Middle frontal gyrus (tissue), 1 donor: ENCODE measurements around the gene HEG1.
"Not testable (repeated sequence)": the region's sequence is repeated elsewhere in the genome, so short reads cannot be mapped to it uniquely, and the experiment has no call there.

Source experiments
- DNase-seq: peaks from one replicate; pipeline ENCODE4 v3.0.0-alpha.2; 2015; ENCODE audit warnings: low spot score; ENCODE audit errors: extremely low spot score

Gene HEG1

GRCh38 chr3:125055913-125056745 lies at the start of gene HEG1:
HEG1 (minus strand) TSS chr3:125055997; CDS start chr3:125055890, 107 bp downstream.
- DNase-seq = no peak

DNA sequence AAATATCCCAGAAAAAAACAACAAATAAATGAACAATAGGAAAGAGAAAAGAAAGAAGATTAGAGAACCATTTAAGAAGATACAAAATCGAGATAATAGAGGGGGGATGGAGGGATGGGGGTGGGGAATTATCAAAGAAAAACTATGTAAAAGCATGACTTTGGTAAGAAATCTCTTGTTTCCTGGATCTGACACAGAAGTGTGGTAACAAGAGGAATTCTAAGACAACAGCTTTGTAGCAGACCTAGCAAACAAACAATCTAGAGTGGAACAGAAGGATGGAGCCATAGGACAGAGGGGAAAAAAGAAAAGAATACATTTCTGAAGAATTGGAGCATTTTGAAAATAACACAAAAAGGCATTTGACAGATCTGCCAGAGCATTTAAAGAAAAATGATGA lies 49.3 kb upstream of the HEG1 start:
- no peak for DNase-seq

DNA sequence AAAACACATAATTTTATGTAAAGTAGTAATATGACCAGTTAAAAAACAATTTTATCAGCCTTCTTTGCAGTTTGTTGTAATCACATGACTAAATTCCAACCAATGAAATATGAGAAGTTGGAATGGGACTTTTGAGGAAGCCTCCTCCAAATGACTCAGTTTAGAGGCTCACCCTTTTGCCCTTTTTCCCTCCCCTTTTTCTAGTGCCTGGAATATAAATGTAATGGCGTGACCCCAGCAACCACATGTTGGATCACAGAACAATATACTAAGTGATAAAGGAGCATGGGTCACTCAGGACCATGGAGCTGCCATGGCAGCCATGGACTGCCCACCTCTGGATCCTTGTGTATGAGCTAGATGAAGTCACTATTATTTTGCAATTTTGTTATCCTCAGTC lies 48.8 kb upstream of the HEG1 start:
- DNase-seq = no peak

- no peak for DNase-seq
These were observed 47.6 kb upstream of the HEG1 start for GRCh38 chr3:125103406-125103805.

GRCh38 chr3:125102470-125102869 lies 46.7 kb upstream of the HEG1 start:
- no peak for DNase-seq

- DNase-seq = no peak
These were observed 43.0 kb upstream of the HEG1 start for GRCh38 chr3:125098611-125099291.

GRCh38 chr3:125090649-125091048 lies 34.9 kb upstream of the HEG1 start:
- DNase-seq = no peak

DNA sequence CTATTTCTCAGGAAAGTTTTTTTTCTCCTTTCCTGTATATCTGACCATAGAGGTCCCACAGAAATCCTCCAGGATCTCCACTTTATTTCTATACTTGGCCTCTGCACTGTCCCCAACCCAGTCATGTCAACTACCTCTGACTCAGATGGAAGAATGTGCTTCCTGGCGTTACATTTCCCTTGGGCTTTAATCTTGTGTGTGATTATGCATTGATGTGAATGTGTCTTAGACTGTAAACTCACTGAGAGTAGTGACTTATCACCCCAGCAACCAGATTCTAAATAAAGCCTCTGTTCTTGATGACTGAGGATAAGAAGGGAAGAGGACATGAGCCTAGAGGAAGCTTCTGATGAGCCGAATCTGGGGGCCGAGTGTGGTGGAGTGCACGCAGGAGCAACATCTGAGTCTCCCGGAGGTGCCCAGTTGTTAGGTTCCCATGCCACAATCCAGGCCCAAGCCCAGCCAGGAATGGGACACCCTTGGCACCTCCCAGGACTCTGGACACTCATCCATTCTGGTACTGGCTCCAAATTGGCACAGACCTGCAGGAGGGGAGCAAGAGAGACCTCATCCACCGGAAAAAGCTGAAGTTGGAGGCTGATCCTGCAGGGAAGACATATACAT lies 32.1 kb upstream of the HEG1 start:
- no peak for DNase-seq

DNA sequence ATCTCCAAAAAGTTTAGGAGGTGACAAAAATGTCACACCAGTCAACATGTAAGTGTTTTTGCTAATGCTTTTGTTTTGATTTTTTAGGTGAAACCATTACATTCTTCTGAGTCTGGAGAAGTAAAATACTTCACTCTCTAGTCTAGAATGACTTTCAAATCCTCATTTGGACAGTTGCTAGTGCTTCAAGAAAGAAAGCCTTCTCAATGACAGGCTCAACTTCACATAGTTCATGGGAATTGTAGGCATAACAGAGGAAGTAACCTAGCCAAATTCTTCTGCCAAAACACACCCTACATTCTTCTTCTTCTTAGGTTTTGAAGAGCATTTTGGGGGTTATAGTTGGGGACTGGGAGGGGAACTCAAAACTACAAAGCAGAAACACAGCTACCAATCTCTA lies 29.4 kb upstream of the HEG1 start:
- DNase-seq = no peak

- DNase-seq = no peak
These were observed 28.0 kb upstream of the HEG1 start for GRCh38 chr3:125083776-125084175.

- not testable (repeated sequence) for DNase-seq
These were observed 26.5 kb upstream of the HEG1 start for GRCh38 chr3:125082339-125082738.

DNA sequence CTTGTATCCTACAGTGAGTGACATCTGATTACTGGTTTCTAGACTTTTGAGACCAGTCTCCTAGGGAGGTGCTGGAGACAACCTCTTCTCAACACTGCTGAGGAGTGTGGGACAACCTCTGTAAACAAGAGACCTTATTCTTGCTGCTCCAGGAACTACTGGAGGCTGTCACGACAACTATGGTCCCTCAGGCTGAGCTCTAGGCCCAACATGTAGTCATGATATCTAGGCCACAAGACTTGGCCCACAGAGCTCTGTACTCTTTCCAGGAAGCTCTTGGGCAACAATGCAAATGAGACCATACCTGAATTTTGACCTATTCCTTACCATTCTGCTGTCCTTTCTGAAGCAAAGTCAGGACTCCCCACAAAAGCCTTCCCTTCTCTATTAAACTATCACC lies 24.3 kb upstream of the HEG1 start:
- no peak for DNase-seq

- no peak for DNase-seq
These were observed 23.9 kb upstream of the HEG1 start for GRCh38 chr3:125079675-125080045.

GRCh38 chr3:125078951-125079674 lies 23.3 kb upstream of the HEG1 start:
- no peak for DNase-seq

GRCh38 chr3:125077864-125078263 lies 22.1 kb upstream of the HEG1 start:
- DNase-seq = no peak

GRCh38 chr3:125076464-125076863 lies 20.7 kb upstream of the HEG1 start:
- DNase-seq = no peak

- no peak for DNase-seq
These were observed 19.9 kb upstream of the HEG1 start for GRCh38 chr3:125075738-125076137.

- no peak for DNase-seq
These were observed 17.7 kb upstream of the HEG1 start for GRCh38 chr3:125073390-125073905.

GRCh38 chr3:125072749-125073389 lies 17.1 kb upstream of the HEG1 start:
- DNase-seq = no peak

- no peak for DNase-seq
These were observed 16.5 kb upstream of the HEG1 start for GRCh38 chr3:125072301-125072700.
